Lung (tissue), 12 donors: Measurements from ENCODE around the gene NARS2. TPM values are rescaled to one million over a fixed set of nuclear protein-coding genes. Genes with fewer than 3 reads are reported as not detected.
"Not testable (repeated sequence)": the region's sequence is repeated elsewhere in the genome, so short reads cannot be mapped to it uniquely, and the experiment has no call there.

Source experiments
- ATAC-seq: fragments of 200-7000 bp; cut with Tn5 transposase; one replicate; pipeline ENCODE4 v1.9.1; 2020; ENCODE audit warnings: moderate number of reproducible peaks; ENCODE audit not compliant: insufficient read depth, low FRiP score
- DNase-seq, 3 donors: peaks; one replicate each; pipeline ENCODE4 v3.0.0-alpha.2; 2013 to 2017
- H3K27ac ChIP-seq, 2 donors: one replicate each; pipeline ENCODE4 v1.5.1; 2013; ENCODE audit warnings: mild to moderate bottlenecking in 2 of 2, moderate library complexity in 2 of 2, control low read depth in 1 of 2, inconsistent platforms in 1 of 2, low read depth in 1 of 2, low read length in 1 of 2
- H3K27me3 ChIP-seq, 3 donors: one replicate each; pipeline ENCODE4 v1.5.1; 2013; ENCODE audit warnings: low read length in 2 of 3; ENCODE audit not compliant: control insufficient read depth in 3 of 3, insufficient read depth in 3 of 3
- H3K36me3 ChIP-seq, 4 donors: one replicate each; pipeline ENCODE4 v1.5.1; 2013; ENCODE audit warnings: low read length in 4 of 4, mild to moderate bottlenecking in 1 of 4, moderate library complexity in 1 of 4; ENCODE audit not compliant: control insufficient read depth in 4 of 4, insufficient read depth in 4 of 4
- H3K4me1 ChIP-seq, 5 donors: one replicate each; pipeline ENCODE4 v1.5.1; 2013; ENCODE audit warnings: low read length in 5 of 5, mild to moderate bottlenecking in 2 of 5, moderate library complexity in 1 of 5; ENCODE audit not compliant: control insufficient read depth in 5 of 5, insufficient read depth in 5 of 5
- H3K4me3 ChIP-seq: one replicate; pipeline ENCODE4 v1.5.1; 2013; ENCODE audit warnings: mild to moderate bottlenecking, control low read depth, moderate library complexity
- H3K9ac ChIP-seq, 2 donors: one replicate each; pipeline ENCODE4 v1.5.1; 2013; ENCODE audit warnings: low read length in 2 of 2, control low read depth in 1 of 2; ENCODE audit not compliant: insufficient read depth in 1 of 2
- H3K9me3 ChIP-seq, 4 donors: one replicate each; pipeline ENCODE4 v1.5.1; 2013; ENCODE audit warnings: low read length in 3 of 4, mild to moderate bottlenecking in 1 of 4, moderate library complexity in 1 of 4; ENCODE audit not compliant: control insufficient read depth in 4 of 4, insufficient read depth in 3 of 4
- WGBS, 2 donors: extraction: QIAGEN DNeasy Blood & Tissue Kit; methylation state at CpG; one replicate each; pipeline ENCODE4 v1.1.7; 2013; 5-methylcytosine and 5-hydroxymethylcytosine counted together
- polyA plus RNA-seq, 2 donors: library from polyadenylated mRNA; stranded (reverse); fragments of 200-250 nt; gene quantifications; one replicate each; pipeline ENCODE4 v1.2.1, GENCODE V29; 2013
- total RNA-seq, 2 donors: library from RNA; depleted of rRNA in 1 of 2; stranded (reverse); fragments of >200 nt in 1 of 2; gene quantifications; one replicate each; pipeline ENCODE4 v1.2.1, GENCODE V29; 2014 to 2021
- TF ChIP-seq, protein P1 (sequence below): IDR thresholded peaks from 2 replicates; pipeline ENCODE4 v1.5.1; 2012; ENCODE audit warnings: mild to moderate bottlenecking; ENCODE audit errors: control extremely low read depth, extremely low read depth
- donor health status: control.
- donor health status: control.
- donor health status: Bipolar disorder and iron deficiency.
- donor health status: healthy.
- donor health status: DM: yes; HTN: yes; CAD: no.

Gene NARS2
- total and polyA plus RNA-seq, 4 donors = 12.0 to 33.8 (median 19.8) TPM

DNA sequence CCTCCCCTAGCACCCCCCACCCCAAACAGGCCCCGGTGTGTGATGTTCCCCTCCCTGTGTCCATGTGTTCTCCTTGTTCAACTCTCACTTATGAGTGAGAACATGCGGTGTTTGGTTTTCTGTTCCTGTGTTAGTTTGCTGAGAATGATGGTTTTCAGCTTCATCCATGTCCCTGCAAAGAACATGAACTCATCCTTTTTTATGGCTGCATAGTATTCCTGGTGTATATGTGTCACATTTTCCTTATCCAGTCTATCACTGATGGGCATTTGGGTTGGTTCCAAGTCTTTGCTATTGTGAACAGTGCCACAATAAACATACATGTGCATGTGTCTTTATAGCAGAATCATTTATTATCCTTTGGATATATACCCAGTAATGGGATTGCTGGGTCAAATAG, 22.9 kb upstream of the NARS2 start:
- H3K27me3 ChIP-seq, H3K36me3 ChIP-seq, H3K9me3 ChIP-seq, H3K9ac ChIP-seq, ATAC-seq, H3K27ac ChIP-seq, DNase-seq, H3K4me3 ChIP-seq, H3K4me1 ChIP-seq: not testable (repeated sequence)
- WGBS, 2 donors = 93 to 95% methylated on average over 2 of the region's 2 CpGs

GRCh38 chr11:78595436-78596130, 20.9 kb upstream of the NARS2 start:
- no peak overlapping the region for H3K27ac ChIP-seq
- no peak overlapping the region for H3K4me3 ChIP-seq
- H3K9ac ChIP-seq = no peak overlapping the region
- H3K9me3 ChIP-seq = no peaks in the 10 kb centered on the region
- no peaks in the 10 kb centered on the region for H3K4me1 ChIP-seq
- TF ChIP-seq, protein P1, sequence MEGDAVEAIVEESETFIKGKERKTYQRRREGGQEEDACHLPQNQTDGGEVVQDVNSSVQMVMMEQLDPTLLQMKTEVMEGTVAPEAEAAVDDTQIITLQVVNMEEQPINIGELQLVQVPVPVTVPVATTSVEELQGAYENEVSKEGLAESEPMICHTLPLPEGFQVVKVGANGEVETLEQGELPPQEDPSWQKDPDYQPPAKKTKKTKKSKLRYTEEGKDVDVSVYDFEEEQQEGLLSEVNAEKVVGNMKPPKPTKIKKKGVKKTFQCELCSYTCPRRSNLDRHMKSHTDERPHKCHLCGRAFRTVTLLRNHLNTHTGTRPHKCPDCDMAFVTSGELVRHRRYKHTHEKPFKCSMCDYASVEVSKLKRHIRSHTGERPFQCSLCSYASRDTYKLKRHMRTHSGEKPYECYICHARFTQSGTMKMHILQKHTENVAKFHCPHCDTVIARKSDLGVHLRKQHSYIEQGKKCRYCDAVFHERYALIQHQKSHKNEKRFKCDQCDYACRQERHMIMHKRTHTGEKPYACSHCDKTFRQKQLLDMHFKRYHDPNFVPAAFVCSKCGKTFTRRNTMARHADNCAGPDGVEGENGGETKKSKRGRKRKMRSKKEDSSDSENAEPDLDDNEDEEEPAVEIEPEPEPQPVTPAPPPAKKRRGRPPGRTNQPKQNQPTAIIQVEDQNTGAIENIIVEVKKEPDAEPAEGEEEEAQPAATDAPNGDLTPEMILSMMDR = no peak
- peak; percentile 31 to 39 (median 33) for DNase-seq
- ATAC-seq = no peak
- no peaks in the 10 kb centered on the region for H3K36me3 ChIP-seq
- H3K27me3 ChIP-seq = no peaks in the 10 kb centered on the region
- 72 to 85% methylated on average over 16 of the region's 16 CpGs for WGBS, 2 donors

GRCh38 chr11:78594814-78595213, 20.1 kb upstream of the NARS2 start:
- Histone ChIP-seq H3K36me3 (no peaks in the 10 kb centered on the region), H3K4me3 (no peak overlapping the region), H3K9me3 (no peaks in the 10 kb centered on the region), H3K9ac (no peak overlapping the region), H3K27ac (no peak overlapping the region), H3K4me1 (no peaks in the 10 kb centered on the region), H3K27me3 (no peaks in the 10 kb centered on the region)
- ATAC-seq (no peak), DNase-seq (no peak)
- 56 to 82% methylated on average over 3 of the region's 3 CpGs for whole genome bisulfite sequencing, 2 donors
- TF ChIP-seq, protein P1 = no peak

- no peaks in the 10 kb centered on the region for H3K36me3 ChIP-seq
- TF ChIP-seq, protein P1 = no peak
- ATAC-seq (no peak), DNase-seq (no peak)
- 47 to 68% methylated on average over 3 of the region's 3 CpGs for WGBS, 2 donors
- no peak overlapping the region for H3K4me3 ChIP-seq
- H3K4me1 ChIP-seq = no peaks in the 10 kb centered on the region
- H3K9ac ChIP-seq = no peak overlapping the region
- no peak overlapping the region for H3K27ac ChIP-seq
- no peaks in the 10 kb centered on the region for H3K27me3 ChIP-seq
- H3K9me3 ChIP-seq = peaks cover 0 to 4% (median 2%) of the 10 kb centered on the region in 4 donors
Observed at GRCh38 chr11:78588517-78588916, 13.9 kb upstream of the NARS2 start.
